NCI-H2081 treated with DMSO at 0.1 percent for 48 hours (cell line): ENCODE measurements around the gene ERAP2.

Source experiments
- DNase-seq: peaks from one replicate; lab custom pipeline; 2025; lab: John Stamatoyannopoulos, UW

Gene ERAP2

GRCh38 chr5:96962540-96962991, 86.3 kb downstream of the ERAP2 start:
- DNase-seq, result no peak

- no peak for DNase-seq
Measured at GRCh38 chr5:96963267-96963666, 87.0 kb downstream of the ERAP2 start.

GRCh38 chr5:96966801-96967200, 90.5 kb downstream of the ERAP2 start:
- DNase-seq, result no peak

- no peak for DNase-seq
Measured at GRCh38 chr5:96967400-96967799, 91.1 kb downstream of the ERAP2 start.

GRCh38 chr5:96968074-96968473, 91.8 kb downstream of the ERAP2 start:
- no peak for DNase-seq

- DNase-seq, result no peak
Measured at GRCh38 chr5:96968614-96969013, 92.3 kb downstream of the ERAP2 start.
